GM12878 (cell line): ENCODE measurements around the gene DUSP16. TPM values are rescaled to one million over a fixed set of nuclear protein-coding genes. Genes with fewer than 3 reads are reported as not detected.

Source experiments
- ATAC-seq: fragments of 200-7000 bp; cut with Tn5 transposase; 3 replicates; pipeline ENCODE4 v1.9.1; 2020; ENCODE audit warnings: mild to moderate bottlenecking, moderate library complexity
- BruUV-seq: library from RNA; stranded (reverse); fragments of 400-500 nt; replicated peaks from 2 replicates; lab custom pipeline; 2021; lab: Mats Ljungman, UMichigan
- CTCF ChIA-PET: fragments of 300-600 bp; sonication (Branson Sonifier 250); formaldehyde crosslinking; extraction: SDS; loops from one replicate; lab custom pipeline; 2021; ENCODE audit warnings: inconsistent platforms; lab: Yijun Ruan, JAX
- POLR2A ChIA-PET: fragments of 350-600 bp; formaldehyde crosslinking; extraction: SDS; loops from one replicate; lab custom pipeline; 2021; ENCODE audit warnings: inconsistent platforms; lab: Charles Lee
- RAD21 ChIA-PET: fragments of 300-600 bp; sonication (Branson Sonifier 250); formaldehyde crosslinking; loops from one replicate; lab custom pipeline; 2023; ENCODE audit warnings: antibody characterized with exemption; ENCODE audit not compliant: unreplicated experiment; lab: Charles Lee
- SMC1A ChIA-PET: fragments of 300-600 bp; sonication (Branson Sonifier 250); formaldehyde crosslinking; loops from one replicate; lab custom pipeline; 2023; ENCODE audit not compliant: unreplicated experiment, uncharacterized antibody; lab: Charles Lee
- DNase-seq: peaks from one replicate; pipeline ENCODE4 v3.0.0-alpha.2; 2011; ENCODE audit warnings: low read depth, low spot score
- FAIRE-seq: peaks from 3 replicates; lab custom pipeline; 2011; peaks lifted over from hg19 to GRCh38; lab: Jason Lieb, UNC
- H2AFZ ChIP-seq: 2 replicates; pipeline ENCODE4 v1.6.0; 2011; ENCODE audit warnings: low read depth, low read length, control low read depth; ENCODE audit not compliant: control insufficient read depth
- H3K27ac ChIP-seq: 2 replicates; pipeline ENCODE4 v1.5.1; 2011; ENCODE audit warnings: control low read depth; ENCODE audit not compliant: control insufficient read depth, insufficient read depth
- H3K27me3 ChIP-seq, 2 experiments: replicated peaks in 1 of 2; 2 replicates each; pipeline versions ENCODE4 v1.6.0 to v1.6.1; 2011; ENCODE audit warnings: low read length in 1 of 2; ENCODE audit not compliant: control insufficient read depth in 2 of 2, insufficient read depth in 2 of 2
- H3K36me3 ChIP-seq, 2 experiments: 2 replicates each; pipeline ENCODE4 v1.5.1; 2011; ENCODE audit warnings: low read length in 1 of 2; ENCODE audit not compliant: control insufficient read depth in 2 of 2, insufficient read depth in 2 of 2
- H3K4me1 ChIP-seq: 2 replicates; pipeline ENCODE4 v1.6.1; 2011; ENCODE audit warnings: mild to moderate bottlenecking, low read length, moderate library complexity, mixed read lengths; ENCODE audit not compliant: control insufficient read depth, insufficient read depth
- H3K4me2 ChIP-seq: 2 replicates; pipeline ENCODE4 v1.6.0; 2011; ENCODE audit warnings: control low read depth; ENCODE audit not compliant: control insufficient read depth, insufficient read depth
- H3K4me3 ChIP-seq: fragments of 200-600 bp; sonication (generic); 2 replicates; pipeline ENCODE4 v1.5.1; 2016
- H3K79me2 ChIP-seq: 2 replicates; pipeline ENCODE4 v1.6.0; 2011; ENCODE audit warnings: low read length; ENCODE audit not compliant: control insufficient read depth, insufficient read depth
- H3K9ac ChIP-seq: 2 replicates; pipeline ENCODE4 v1.8.0; 2011; ENCODE audit warnings: low read length, control low read depth, mixed read lengths; ENCODE audit not compliant: control insufficient read depth, insufficient read depth
- H3K9me3 ChIP-seq: replicated peaks from 3 replicates; pipeline ENCODE4 v1.5.1; 2011; ENCODE audit warnings: mild to moderate bottlenecking, low read length; ENCODE audit not compliant: control insufficient read depth, insufficient read depth
- H4K20me1 ChIP-seq: 2 replicates; pipeline ENCODE4 v1.6.0; 2011; ENCODE audit not compliant: control insufficient read depth, insufficient read depth
- CHD2 ChIP-seq: IDR thresholded peaks from 2 replicates; pipeline ENCODE4 v1.6.1; 2011; ENCODE audit warnings: low read depth, low read length, improper control_type of control experiment, borderline replicate concordance
- RBBP5 ChIP-seq: fragments of 200-600 bp; sonication (generic); conservative IDR thresholded peaks from 2 replicates; pipeline ENCODE4 v1.6.1; 2016
- TCF7 ChIP-seq: IDR thresholded peaks from 2 replicates; pipeline ENCODE4 v1.6.1; 2014; ENCODE audit warnings: antibody characterized with exemption, borderline replicate concordance
- WGBS: methylation state at CpG from one replicate; pipeline ENCODE4 v1.1.6; 2016; ENCODE audit warnings: low lambda C conversion rate; ENCODE audit not compliant: insufficient replicate concordance, insufficient coverage; ENCODE audit errors: missing lambda C conversion rate; 5-methylcytosine and 5-hydroxymethylcytosine counted together
- in situ Hi-C: fragments of 300-500 bp; cut with MboI; formaldehyde crosslinking; loops from 9 replicates; pipeline ENCODE4 v1.14.3; 2018; ENCODE audit warnings: mixed read lengths
- intact Hi-C: fragments of 100-400 bp; cut with micrococcal nuclease; formaldehyde crosslinking; loops from one replicate; pipeline ENCODE4 v1.14.2; 2022; ENCODE audit not compliant: unreplicated experiment
- polyA plus RNA-seq, 11 experiments: library from polyadenylated mRNA; depleted of rRNA in 4 of 11; unstranded in 6 of 11; stranded (reverse) in 5 of 11; fragments of >200 nt; fragmentation: Nextera tagmentation in 4 of 11; fragmentation: Illumina TruSeq in 1 of 11; extraction: Ambion mirVana in 4 of 11; extraction: Trizol in 1 of 11; gene quantifications; 1 replicate in 1 of 11; 2 replicates in 10 of 11; pipeline versions ENCODE4 v1.2.1 to v1.2.3, GENCODE V29; 2011 to 2016; ENCODE audit warnings: inconsistent platforms in 2 of 11, missing spikeins in 2 of 11, low read depth in 1 of 11
- total RNA-seq, 4 experiments: library from RNA; depleted of rRNA in 3 of 4; stranded (reverse); fragments of >200 nt in 3 of 4; fragmentation: Illumina TruSeq in 1 of 4; extraction: Trizol in 1 of 4; gene quantifications; 2 replicates each; pipeline versions ENCODE4 v1.2.1 to v1.2.3, GENCODE V29; 2013 to 2021
- TF ChIP-seq, protein P1 (sequence below): IDR thresholded peaks from 2 replicates; pipeline ENCODE4 v1.6.1; 2011; ENCODE audit warnings: borderline replicate concordance, low read depth, mild to moderate bottlenecking, moderate library complexity, low read length; ENCODE audit not compliant: insufficient read depth, poor library complexity, severe bottlenecking
- TF ChIP-seq, protein P2 (sequence below): IDR thresholded peaks from 2 replicates; pipeline ENCODE4 v1.6.1; 2011; ENCODE audit warnings: mild to moderate bottlenecking, low read depth, low read length, moderate library complexity; ENCODE audit not compliant: insufficient replicate concordance

Gene DUSP16
- total and polyA plus RNA-seq, 10 of the 15 experiments (the other 5 are each of a cell fraction or from before 2014, with no cell fraction given): 3.9 to 75.3 (median 26.8) TPM

DNA sequence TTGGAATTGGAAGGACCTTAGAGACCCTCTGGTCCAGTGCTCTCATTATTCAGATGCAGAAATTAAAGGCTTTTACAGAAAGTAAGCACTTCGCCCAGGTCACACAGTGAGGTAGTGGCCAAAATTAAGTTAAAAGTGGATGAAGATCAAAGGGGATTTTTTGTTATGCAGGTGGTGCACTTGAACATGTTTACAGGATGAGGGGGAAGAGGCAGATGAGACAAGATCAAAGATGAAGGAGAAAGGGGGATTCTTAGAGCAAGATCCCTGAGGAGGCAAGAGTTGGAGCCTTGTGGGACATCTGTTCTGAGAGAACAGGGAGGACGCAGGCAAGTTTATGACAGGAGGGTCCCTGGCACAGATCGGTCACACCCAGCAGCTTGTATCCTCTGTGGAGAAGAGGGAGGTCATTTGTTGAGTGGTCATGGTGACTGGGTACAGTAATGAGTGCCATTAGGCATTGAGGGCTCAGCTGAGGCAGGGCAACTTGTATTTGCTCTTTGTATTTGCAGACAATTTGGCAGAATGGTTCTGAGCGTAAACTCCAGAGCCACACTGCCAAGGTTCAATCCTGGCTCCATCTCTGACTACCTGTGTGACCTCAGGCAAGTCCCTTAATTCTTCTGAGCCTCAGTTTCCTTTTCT, 121.8 kb downstream of the DUSP16 start:
- POLR2A ChIA-PET: interaction anchor here (0.7 to 0.9 kb wide), 2 partner anchors 9 to 18 kb away, joined by 3 to 4 read pairs; no protein-coding TSS in a partner anchor
- CTCF ChIA-PET: interaction anchor here (0.6 to 1.4 kb wide), 3 partner anchors 11 to 814 kb away, joined by 3 to 4 read pairs (median 3); no protein-coding TSS in a partner anchor
- SMC1A ChIA-PET: interaction anchor here (1.2 to 1.5 kb wide), 4 partner anchors 46 to 63 kb away, joined by 3 to 4 read pairs (median 3); no protein-coding TSS in a partner anchor

DNA sequence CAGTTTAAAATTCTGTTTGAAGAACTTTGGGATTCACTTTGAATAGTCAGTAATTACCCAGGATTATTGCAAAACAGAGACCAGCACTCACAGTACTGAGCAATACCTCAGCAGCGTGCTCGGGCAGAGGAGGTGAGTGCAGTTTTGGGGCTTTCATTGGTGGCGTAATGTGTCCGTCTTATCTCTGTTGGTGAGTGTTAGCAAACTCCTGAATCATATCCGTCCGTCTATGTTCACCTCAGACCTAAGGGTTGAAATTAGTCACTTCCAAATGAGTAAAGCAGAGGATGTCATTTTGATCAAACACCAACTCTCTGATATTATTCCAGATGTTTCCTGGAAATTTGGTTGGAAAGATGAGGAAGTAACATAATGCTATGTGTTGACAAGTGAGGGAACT, 123.0 kb downstream of the DUSP16 start:
- Histone ChIP-seq H3K4me1 (no peaks in the 10 kb centered on the region), H3K9ac (no peak overlapping the region), H3K79me2 (no peaks in the 10 kb centered on the region), H3K4me3 (no peak overlapping the region), H3K9me3 (peaks cover 2% of the 10 kb centered on the region; the same call in 1 of the 3 replicates), H3K36me3 (peaks cover 0 to 14% of the 10 kb centered on the region in 2 experiments; a peak in 3 of 4 replicates), H3K4me2 (no peak overlapping the region), H4K20me1 (no peaks in the 10 kb centered on the region), H2AFZ (no peak overlapping the region), H3K27me3 (no peaks in the 10 kb centered on the region), H3K27ac (no peak overlapping the region)
- BruUV-seq: no TSS peak
- SMC1A ChIA-PET: interaction anchor here (1.0 to 2.1 kb wide), 3 partner anchors 10 to 297 kb away, joined by 3 to 7 read pairs (median 3); no protein-coding TSS in a partner anchor
- no peak for TF ChIP-seq CHD2
- TF ChIP-seq, protein P1, sequence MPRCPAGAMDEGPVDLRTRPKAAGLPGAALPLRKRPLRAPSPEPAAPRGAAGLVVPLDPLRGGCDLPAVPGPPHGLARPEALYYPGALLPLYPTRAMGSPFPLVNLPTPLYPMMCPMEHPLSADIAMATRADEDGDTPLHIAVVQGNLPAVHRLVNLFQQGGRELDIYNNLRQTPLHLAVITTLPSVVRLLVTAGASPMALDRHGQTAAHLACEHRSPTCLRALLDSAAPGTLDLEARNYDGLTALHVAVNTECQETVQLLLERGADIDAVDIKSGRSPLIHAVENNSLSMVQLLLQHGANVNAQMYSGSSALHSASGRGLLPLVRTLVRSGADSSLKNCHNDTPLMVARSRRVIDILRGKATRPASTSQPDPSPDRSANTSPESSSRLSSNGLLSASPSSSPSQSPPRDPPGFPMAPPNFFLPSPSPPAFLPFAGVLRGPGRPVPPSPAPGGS: peak; percentile 15
- TF ChIP-seq, protein P2, sequence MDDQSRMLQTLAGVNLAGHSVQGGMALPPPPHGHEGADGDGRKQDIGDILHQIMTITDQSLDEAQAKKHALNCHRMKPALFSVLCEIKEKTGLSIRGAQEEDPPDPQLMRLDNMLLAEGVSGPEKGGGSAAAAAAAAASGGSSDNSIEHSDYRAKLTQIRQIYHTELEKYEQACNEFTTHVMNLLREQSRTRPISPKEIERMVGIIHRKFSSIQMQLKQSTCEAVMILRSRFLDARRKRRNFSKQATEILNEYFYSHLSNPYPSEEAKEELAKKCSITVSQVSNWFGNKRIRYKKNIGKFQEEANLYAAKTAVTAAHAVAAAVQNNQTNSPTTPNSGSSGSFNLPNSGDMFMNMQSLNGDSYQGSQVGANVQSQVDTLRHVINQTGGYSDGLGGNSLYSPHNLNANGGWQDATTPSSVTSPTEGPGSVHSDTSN: peak; percentile 11
- RAD21 ChIA-PET: no interaction called here
- DNase-seq: no peak
- intact Hi-C loops (no loop called here), in situ Hi-C loops (no loop called here)
- POLR2A ChIA-PET: no interaction called here
- no peak for FAIRE-seq
- whole genome bisulfite sequencing: 67% methylated on average over 6 of the region's 6 CpGs
- CTCF ChIA-PET: interaction anchor here (1.3 to 1.4 kb wide), 2 partner anchors 15 to 17 kb away, joined by 3 read pairs; no protein-coding TSS in a partner anchor
- ATAC-seq: no peak

More for the DNA sequence above, 121.8 kb downstream of the DUSP16 start:
- H3K36me3 ChIP-seq: peaks cover 0 to 14% of the 10 kb centered on the region in 2 experiments; a peak in 2 of 4 replicates
- no peaks in the 10 kb centered on the region for H4K20me1 ChIP-seq
- H3K27me3 ChIP-seq: no peaks in the 10 kb centered on the region
- peaks cover 2% of the 10 kb centered on the region; the same call in 1 of the 3 replicates for H3K9me3 ChIP-seq
- no peak overlapping the region for H3K4me3 ChIP-seq
- WGBS: 97% methylated on average over 4 of the region's 4 CpGs
- no peak for DNase-seq
- TF ChIP-seq TCF7 (0 out of 2 replicates have a peak, but pooled peaks have one; percentile 52), RBBP5 (no peak)
- H2AFZ ChIP-seq: no peak overlapping the region
- no peak overlapping the region for H3K27ac ChIP-seq
- H3K4me1 ChIP-seq: no peaks in the 10 kb centered on the region
- TSS peak; percentile 19 for BruUV-seq
- H3K9ac ChIP-seq: no peak overlapping the region
- intact Hi-C loops: no loop called here
- FAIRE-seq: no peak
- in situ Hi-C loops: no loop called here
- H3K4me2 ChIP-seq: no peak overlapping the region
- RAD21 ChIA-PET: interaction anchor here (0.7 to 2.5 kb wide), 2 partner anchors 13 to 33 kb away, joined by 3 to 8 read pairs; no protein-coding TSS in a partner anchor
- peak; percentile 19; the same call in 1 of the 3 replicates for ATAC-seq
- H3K79me2 ChIP-seq: no peaks in the 10 kb centered on the region
